ENCODE results near the gene ISOC1. TPM values are rescaled to one million over a fixed set of nuclear protein-coding genes. Genes with fewer than 3 reads are reported as not detected.

The ISOC1 gene
- total RNA-seq, 2 donors from 2014 or later, result 28.2 to 30.6 TPM

DNA sequence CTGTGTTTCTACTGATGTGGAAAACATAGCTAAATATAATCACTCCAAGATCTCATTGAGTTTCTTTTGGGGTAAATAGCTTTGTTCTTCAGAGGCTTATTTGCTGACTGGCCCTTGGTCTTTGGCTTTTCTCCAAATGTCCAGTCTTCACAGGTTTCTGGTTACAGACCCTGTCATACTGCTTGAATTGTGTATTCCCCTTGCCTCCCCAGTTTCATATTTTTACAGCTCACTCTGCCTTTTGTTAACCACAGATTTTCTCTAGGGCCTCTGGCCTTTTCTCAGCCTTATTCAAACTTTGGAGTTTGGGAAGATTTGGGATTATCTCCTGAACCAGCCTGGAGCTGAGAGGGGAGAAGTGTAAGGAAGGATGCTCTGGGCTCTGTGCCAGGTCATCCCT, 23.9 kb downstream of the ISOC1 start:
- DNase-seq, result no peak
- intact Hi-C loops (cut with DNase I, micrococcal nuclease), result no loop called here
- no peak for ATAC-seq

DNA sequence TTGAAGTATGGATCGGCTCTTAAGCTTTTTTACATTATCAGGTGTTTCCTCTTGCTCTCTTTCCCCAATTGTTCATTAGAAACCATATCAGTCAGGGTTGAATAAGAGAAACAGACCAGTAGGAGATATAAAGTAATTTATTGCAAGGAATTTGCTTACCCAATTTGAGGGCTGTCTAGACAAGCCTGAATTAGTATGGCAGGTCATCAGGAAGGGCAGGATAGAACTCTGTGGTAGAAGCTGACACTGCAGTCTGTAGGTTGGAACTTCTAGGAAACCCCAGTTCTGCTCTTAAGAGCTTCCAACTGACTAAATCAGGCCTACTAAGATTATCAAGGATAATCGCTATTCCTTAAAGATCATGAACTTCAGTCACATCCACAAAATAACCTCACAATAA, 24.3 kb downstream of the ISOC1 start:
- ATAC-seq, result no peak
- intact Hi-C loops (cut with DNase I, micrococcal nuclease), result no loop called here

DNA sequence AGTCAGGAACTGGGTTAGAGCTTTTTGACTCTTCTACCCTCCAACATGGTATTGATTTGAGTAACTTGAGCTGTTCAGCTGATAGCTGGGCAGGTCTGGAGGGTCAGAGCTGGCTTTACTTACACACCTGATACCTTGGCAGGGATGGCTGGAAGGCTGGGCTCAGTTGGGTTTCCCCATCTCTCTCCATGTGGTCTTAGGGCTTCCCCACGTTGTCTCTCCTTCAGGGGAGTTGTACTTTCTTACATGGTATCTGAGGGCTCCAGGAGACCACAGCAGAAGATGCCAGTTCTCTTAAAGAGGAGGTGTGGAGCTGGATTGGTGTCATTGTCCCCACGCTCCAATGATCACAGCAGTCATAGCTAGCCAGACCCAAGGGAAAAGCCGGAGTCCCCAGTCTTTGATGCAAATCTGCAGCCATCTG, 25.6 kb downstream of the ISOC1 start:
- ATAC-seq (no peak), DNase-seq (no peak)
- intact Hi-C loops (cut with DNase I, micrococcal nuclease), result no loop called here

More for the DNA sequence above, 24.3 kb downstream of the ISOC1 start:
- DNase-seq, result no peak

DNA sequence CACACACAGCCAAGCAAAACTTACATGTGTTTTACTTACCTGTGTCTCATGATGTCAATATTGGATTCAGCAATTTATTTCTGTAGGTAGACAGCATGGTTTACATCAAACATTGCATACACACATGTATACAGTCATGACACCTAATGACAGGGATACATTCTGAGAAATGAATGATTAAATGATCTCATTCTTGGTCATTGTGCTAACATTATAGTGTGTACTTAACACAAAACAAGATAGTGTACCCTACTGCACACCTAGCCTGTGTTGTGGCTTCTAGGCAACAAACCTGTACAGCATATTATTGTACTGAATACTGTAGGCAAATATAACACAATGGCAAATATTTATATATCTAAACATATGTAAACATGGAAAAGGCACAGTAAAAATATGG, 28.0 kb downstream of the ISOC1 start:
- no peak for DNase-seq
- no peak for ATAC-seq
- intact Hi-C loops (cut with DNase I, micrococcal nuclease), result no loop called here

DNA sequence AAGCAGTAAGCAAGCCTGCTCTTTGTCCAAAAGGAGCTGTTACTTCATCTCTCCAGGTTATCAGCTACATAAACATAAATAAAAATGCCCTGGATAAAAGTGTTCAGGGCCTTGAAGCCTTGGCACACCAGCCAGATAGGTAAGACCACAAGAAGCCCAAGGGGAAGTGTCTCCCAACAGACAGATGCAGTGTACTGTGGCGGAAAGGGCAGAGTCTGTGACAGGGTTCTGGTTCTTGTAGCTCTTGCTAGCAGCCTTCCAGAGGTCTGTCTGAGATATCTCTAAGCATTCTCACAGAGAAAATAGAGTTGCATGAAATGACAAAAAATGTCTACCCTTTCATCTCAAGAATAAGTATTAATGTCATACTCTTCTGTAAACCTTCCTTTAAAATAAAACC, 30.1 kb downstream of the ISOC1 start:
- DNase-seq (no peak), ATAC-seq (no peak)
- intact Hi-C loops (cut with DNase I, micrococcal nuclease), result no loop called here

DNA sequence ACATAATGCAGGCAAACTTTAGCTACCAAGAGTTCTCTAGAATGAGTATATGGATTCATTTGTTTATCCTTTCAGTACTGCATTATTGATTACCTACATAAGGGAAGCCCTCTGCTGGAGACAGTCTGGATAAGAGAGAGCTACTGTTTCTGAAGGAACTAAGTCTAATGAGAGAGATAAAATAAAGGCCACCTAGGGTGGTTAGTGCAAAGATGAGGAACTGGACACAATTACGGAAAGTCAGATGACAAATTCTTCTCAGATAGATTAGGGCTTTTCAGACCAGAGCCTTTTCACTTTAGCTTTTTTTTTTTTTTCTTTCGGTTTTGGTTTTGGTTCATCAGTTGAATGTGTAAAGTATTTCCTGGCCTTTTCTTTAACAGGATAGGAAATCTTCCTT, 31.3 kb downstream of the ISOC1 start:
- intact Hi-C loops (cut with DNase I, micrococcal nuclease), result no loop called here
- ATAC-seq, result no peak
- DNase-seq, result no peak

DNA sequence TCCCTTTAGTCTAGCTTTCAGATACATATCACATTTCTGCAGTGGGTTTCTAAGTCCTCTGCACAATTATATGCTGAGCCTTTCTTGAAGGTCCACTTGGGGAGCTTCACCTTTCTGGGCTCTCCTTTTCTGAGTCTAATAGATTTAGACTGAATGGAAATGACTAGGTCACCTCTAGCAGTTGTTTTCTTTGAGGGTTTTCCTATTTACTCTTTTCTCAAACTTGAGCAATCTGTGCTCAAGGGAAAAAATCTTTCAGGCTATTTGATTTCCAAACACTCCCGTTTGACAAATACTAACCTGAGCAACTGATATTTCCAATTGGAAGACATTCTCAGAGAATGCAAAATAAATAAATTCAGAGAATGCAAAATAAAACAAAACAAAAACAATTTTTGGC, 39.0 kb downstream of the ISOC1 start:
- intact Hi-C loops (cut with DNase I, micrococcal nuclease), result no loop called here
- ATAC-seq (no peak), DNase-seq (no peak)

DNA sequence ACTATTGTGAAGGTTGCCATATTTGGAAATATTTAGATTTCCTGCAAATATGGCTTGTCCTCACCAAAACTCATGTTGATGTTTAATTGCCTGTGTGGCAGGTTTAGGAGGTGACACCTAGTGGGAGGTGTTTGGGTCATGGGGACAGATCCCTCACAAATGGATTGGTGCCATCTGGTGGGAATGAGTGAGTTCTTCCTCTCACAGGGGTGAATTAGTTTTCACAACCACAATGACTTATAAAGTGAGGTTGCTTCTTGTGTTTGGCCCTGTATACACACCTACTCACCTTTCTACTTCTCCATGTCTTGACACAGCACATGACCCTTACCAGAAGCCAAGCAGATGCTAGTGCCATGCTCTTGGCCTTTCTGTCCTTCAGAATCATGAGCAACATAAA, 41.1 kb downstream of the ISOC1 start:
- DNase-seq (peak in 1 of 2 donors; percentile 5), ATAC-seq (no peak)
- intact Hi-C loops (cut with DNase I, micrococcal nuclease), result no loop called here

DNA sequence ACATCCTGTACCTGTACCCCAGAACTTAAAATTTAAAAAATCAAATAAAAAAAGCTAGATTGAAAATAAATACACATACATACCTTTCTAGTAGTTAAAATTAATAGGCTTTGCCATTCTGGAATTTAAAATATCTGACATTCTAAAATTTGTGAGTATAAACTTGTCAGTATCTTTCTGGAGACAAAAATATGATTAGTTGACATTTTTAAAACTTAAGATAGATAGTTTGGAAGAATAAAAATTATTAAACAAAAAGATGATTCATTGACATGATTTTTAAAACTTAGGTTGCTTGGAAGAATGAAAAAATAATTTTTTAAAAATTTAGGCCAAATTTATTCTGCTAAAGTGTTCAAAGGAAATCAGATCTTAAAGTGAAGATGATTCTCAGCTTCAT, 43.1 kb downstream of the ISOC1 start:
- DNase-seq (no peak), ATAC-seq (no peak)
- intact Hi-C loops (cut with DNase I, micrococcal nuclease), result no loop called here

DNA sequence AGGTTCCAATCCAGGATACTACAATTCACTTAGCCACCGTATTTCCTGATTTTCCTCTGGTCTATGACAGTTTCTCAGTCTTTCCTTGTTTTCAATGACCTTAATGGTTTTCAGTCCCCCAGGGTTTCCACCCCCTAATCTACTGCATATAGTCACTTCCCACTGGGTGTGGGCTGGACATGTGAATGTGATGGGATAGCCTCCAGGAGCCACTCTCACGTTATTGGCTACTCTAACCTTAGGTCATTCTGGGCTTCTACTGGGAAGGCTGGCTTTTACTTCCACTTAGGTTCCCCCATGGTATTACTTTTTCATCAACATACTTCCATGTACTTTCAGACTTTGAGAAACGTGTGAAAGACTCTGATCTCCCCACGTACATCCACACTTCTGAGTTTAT, 46.5 kb downstream of the ISOC1 start:
- DNase-seq, result no peak
- ATAC-seq, result no peak
- intact Hi-C loops (cut with DNase I, micrococcal nuclease), result no loop called here

DNA sequence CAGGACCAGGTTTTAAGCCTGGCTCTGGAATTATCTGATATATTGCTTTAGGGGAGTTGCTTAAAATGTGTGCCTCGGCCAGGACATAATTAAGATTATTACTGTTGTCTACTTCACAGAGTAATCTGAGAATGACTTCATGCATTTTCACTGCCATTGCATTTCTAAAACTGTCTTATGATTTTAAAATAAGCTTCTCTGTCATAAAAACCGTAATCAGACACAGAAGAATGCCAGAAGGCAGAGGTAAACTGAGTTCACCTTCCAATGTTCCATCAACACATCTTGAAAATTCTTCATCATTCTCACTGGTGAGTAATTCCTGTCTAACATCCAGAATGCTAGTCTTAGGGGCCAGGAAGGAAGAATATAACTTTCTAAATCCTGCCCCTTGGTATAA, 47.1 kb downstream of the ISOC1 start:
- intact Hi-C loops (cut with DNase I, micrococcal nuclease), result no loop called here
- DNase-seq, result no peak
- ATAC-seq, result no peak

DNA sequence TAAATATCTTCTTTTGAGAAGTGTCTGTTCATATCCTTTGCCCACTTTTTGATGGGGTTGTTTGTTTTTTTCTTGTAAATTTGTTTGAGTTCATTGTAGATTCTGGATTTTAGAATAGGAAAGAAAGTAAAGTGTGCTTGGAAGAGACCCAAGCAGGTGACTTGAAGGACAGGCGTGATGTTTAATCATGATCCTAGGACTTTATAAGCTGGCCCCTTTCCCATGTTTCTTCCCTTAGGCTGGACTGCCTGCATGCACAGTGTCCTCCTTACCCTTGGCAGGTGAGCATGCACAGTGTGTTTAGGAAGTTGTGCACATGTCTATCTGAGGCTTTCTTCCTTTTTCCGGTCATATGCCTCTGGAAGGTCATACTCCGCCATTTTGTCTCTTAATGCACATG, 61.3 kb downstream of the ISOC1 start:
- DNase-seq (no peak), ATAC-seq (no peak)
- intact Hi-C loops (cut with DNase I, micrococcal nuclease), result no loop called here

DNA sequence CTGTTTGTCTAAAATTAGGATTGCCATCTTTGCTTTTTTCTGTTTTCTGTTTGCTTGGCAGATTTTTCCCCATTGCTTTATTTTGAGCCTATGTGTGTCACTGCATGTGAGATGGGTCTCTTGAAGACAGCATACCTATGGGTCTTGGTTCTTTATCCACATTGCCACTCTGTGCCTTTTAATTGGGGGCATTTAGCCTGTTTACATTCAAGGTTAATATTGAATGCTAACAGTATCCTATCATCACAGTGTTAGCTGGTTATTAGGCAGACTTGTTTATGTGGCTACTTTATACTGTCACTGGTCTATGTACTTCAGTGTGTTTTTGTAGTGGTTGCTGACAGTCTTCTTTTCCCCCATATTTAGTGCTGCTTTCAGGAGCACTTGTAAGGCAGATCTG, 67.3 kb downstream of the ISOC1 start:
- DNase-seq, result no peak
- intact Hi-C loops (cut with DNase I, micrococcal nuclease), result no loop called here
- ATAC-seq, result no peak

Small RNA genes within 50 kb of the gene (microRNA-seq; reads per million reads assigned to microRNA genes)
- 0 reads per million in 2 donors for gene MIR4633

Other genes with a start within 250 kb of the ISOC1 start
- under 1 TPM; 0.18 to 0.34 TPM for gene SLC27A6, start 129.3 kb upstream of the ISOC1 start, total RNA-seq

Data from left colon (tissue), 2 donors.